ENCODE measurements around the gene METTL1. TPM values are rescaled to one million over a fixed set of nuclear protein-coding genes. Genes with fewer than 3 reads are reported as not detected.

The METTL1 gene
- total RNA-seq, 1 donor from 2014 or later: 72.2 TPM

DNA sequence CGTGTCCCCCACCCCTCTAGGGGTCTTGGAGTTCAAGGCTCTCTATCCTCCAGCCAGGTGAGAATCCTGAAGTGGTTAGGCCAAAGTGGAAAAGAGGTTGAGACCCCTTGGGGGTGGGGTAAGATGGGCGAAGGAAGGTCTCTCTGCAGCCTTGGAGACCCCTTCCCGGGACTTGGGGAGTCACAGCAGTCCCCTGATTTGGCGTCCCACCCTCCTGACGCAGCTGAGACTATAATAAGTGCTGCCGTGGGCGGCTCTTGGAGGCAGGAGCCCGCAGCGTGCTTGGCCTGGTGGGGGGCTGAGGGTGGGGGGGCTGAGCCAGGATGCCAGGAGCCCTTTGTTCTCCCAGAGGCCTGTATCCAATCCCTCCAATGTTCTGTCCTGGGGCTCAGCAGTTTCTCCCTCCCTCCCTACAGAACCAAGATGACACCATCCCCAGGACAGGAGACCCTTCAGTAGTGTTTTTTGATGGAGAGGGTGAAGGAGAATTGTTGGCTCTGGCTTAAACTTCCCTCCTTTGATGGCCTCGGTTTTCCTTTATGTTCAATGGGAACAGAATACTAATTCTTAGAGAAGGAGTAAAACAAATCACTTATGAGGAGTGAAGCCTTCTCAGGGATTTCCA lies 31.9 kb downstream of the METTL1 start:
- Mint-ChIP-seq H3K36me3 (ENCODE audit: low read depth) (peaks cover 20% of the 10 kb centered on the region), H3K27ac (peak overlapping the region; percentile 29), H3K27me3 (no peaks in the 10 kb centered on the region), H3K9me3 (no peaks in the 10 kb centered on the region), H3K4me3 (peak overlapping the region; percentile 90), H3K4me1 (peaks cover 41% of the 10 kb centered on the region)
- no peak for DNase-seq
- intact Hi-C loops (cut with micrococcal nuclease): loop anchor here (5.0 to 10.0 kb wide), 3 partner anchors 263 to 675 kb away; partner anchors contain the start of gene ARHGAP9

DNA sequence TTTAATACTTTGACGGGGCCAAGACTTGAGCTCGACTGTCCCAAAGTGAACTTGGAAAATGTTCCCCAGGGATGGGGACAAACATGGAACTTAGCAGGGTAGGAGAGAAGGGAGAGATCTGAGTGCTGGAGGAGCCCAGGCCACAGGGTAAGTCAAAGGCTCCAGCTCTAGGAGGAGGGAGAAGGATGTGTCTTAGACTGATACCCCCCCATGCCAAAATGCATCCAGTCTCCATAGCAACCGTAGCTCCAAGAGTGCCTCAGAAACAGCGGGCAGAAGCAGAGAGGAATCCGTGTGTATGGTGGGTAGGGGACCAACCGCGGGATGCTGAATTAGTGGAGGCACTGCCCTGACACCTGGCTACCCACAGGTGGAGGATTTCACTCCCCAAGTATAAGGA lies 32.5 kb downstream of the METTL1 start:
- Mint-ChIP-seq H3K27me3 (no peaks in the 10 kb centered on the region), H3K36me3 (ENCODE audit: low read depth) (peaks cover 23% of the 10 kb centered on the region), H3K4me3 (peak overlapping the region; percentile 59), H3K27ac (peak overlapping the region; percentile 74), H3K9me3 (no peaks in the 10 kb centered on the region), H3K4me1 (peaks cover 41% of the 10 kb centered on the region)
- intact Hi-C loops (cut with micrococcal nuclease): no loop called here
- DNase-seq: no peak

DNA sequence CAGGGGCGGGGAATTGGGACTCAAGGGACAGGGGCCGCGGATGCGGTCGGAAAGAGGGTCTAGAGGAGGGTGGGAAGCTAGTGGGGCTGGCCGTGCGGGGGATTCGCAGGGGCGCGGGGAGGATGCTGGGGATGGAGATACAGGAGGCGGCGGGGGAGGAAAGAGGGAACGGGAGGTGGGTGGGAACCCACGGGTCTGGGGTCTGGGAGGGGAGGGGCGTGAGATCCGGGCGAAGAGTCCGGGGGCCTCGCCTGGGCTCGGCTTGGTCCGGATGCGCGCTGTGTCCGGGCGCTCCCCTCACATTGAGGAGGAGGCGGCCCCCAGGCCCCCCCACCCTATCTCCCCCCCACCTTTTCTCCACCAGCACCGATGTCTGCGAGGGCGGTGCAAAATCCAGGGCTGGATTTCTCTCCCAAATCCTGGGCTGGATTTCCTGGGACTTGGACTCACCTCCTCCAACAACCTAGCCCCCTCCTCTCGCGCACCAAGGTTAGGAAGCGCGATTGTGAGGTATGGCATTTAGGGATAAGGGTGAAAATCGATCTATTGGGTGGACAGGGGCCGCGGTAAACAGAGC lies 33.2 kb downstream of the METTL1 start, which contains the start of gene AGAP2:
Gene AGAP2 (minus strand): TSS at position 82 of the 577 bp plus-strand sequence. CDS start 496 bp downstream, outside the sequence.
- peaks cover 25% of the 10 kb centered on the region for H3K36me3 Mint-ChIP-seq (ENCODE audit: low read depth)
- no peaks in the 10 kb centered on the region for H3K27me3 Mint-ChIP-seq
- peak within 1 kb of the TSS; percentile 74 for H3K27ac Mint-ChIP-seq
- intact Hi-C loops (cut with micrococcal nuclease): no loop called here
- H3K4me1 Mint-ChIP-seq: peaks cover 35% of the 10 kb centered on the region
- no peaks in the 10 kb centered on the region for H3K9me3 Mint-ChIP-seq
- DNase-seq: no peak
- H3K4me3 Mint-ChIP-seq: peak within 1 kb of the TSS; percentile 59

DNA sequence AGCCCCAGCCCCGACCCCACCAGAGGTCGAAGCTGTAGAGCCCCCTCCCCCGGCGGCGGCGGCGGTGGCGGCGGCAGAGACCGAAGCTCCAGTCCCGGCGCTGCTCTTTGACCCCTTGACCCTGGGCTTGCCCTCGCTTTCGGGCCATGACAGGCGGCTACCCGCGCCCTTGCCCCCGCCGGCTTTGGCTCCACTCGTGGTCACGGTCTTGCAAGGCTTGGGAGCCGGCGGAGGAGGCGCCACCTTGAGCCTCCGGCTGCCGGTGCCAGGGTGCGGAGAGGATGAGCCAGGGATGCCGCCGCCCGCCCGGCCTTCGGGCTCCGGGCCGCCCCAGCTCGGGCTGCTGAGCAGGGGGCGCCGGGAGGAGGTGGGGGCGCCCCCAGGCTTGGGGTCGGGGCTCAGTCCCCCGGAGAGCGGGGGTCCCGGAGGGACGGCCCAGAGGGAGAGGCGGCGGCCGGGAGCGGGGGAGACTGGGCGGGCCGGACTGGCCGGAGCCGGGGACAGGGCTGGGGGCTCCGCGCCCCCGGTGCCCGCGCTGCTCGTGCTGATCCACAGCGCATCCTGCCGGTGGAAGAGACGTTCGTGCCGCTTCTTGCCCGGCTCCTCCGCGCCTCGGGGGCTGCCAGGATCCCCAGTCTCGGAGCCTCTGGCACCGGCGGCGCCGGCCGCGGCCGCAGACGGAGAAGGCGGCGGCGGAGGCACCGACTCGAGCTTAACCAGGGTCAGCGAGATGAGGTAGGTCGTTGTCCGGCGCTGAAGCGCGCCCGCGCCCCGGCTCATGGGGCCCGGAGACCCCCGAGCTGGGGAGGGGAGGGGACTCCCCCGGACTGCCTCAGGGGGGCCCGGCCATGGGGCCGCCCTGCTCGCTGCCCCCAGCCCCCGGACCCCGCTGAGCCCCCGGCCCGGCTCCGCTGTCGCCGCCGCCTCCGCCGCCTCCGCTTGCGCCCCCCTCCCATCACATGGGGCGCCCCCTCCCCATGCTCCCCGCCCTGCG lies 34.1 kb downstream of the METTL1 start:
- no peak for DNase-seq

DNA sequence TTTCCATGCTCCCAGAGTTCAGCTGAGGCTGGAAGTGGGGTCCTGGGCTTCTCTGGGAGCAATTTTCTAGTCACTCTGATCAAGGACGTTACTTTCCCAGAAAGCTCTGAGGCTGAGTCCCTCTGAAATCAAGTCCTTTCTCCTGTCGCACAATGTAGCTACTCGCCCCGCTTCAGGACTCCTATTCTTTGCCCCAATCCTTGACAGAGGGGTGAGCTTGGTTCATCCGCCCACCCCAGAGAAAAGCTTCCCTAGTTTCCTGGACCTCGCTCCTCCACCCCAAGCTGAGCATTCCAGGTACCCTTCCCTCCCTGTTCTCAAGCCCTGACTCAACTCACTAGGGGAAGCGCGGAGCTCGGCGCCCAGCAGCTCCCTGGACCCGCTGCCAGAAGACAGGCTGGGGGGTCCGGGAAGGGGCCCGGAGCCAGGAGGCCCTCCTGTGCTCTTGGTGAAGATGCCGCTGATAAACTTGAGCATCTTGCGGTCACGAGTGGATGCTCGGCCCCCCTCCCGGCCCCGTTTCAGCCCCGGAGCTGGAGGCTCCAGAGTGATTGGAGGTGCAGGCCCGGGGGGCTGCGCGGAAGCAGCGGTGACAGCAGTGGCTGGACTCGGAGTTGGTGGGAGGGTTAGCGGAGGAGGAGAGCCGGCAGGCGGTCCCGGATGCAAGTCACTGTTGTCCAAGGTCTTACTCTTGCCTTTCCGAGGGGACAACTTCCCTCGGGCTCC lies 35.0 kb downstream of the METTL1 start:
- Mint-ChIP-seq H3K27me3 (no peaks in the 10 kb centered on the region), H3K4me1 (peaks cover 30% of the 10 kb centered on the region), H3K9me3 (no peaks in the 10 kb centered on the region), H3K4me3 (no peak overlapping the region), H3K36me3 (ENCODE audit: low read depth) (peaks cover 37% of the 10 kb centered on the region), H3K27ac (peak overlapping the region; percentile 60)
- intact Hi-C loops (cut with micrococcal nuclease): no loop called here
- no peak for DNase-seq

More for the DNA sequence above, 34.1 kb downstream of the METTL1 start:
- Mint-ChIP-seq H3K36me3 (ENCODE audit: low read depth) (peaks cover 30% of the 10 kb centered on the region), H3K27ac (no peak overlapping the region), H3K4me3 (no peak overlapping the region), H3K4me1 (peaks cover 35% of the 10 kb centered on the region), H3K9me3 (no peaks in the 10 kb centered on the region), H3K27me3 (no peaks in the 10 kb centered on the region)
- intact Hi-C loops (cut with micrococcal nuclease): no loop called here

DNA sequence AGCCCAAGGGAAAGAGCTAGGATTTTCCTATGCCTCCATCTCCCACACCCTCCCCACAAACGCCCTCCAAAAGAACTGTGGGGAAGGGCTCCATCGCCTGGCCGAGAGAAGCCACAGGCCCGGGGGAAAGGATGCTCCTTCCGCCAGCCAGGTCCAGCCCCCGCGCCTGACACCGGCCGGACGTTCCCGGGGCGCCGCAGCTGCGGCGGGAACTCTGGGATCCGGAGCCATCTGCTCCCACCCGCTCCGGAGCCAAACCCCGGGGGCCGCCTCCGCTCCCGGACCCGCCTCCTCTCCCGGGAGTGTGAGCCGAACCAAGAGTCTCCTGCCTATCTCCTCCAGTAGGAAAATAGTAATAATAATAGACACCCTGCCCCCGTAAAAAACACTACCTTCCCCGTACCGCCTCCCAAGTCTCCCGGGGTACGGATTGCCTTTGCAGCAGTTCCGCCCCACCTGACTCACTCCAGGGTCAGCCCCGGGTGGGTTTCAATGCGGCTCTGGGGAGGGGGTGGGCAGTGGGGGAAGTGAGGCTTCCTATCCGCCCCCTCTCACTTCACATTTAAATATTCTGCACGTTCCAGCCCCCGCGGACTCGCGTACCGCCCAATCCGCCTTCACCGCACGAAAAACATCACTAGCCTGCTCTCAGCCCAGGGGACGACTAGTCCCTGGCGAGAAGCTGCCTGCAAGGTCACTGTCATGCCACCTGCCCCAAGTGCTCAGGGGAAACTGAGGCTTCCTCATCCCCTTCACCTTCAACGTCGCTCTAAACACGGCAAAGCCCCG lies 35.8 kb downstream of the METTL1 start:
- Mint-ChIP-seq H3K27me3 (no peaks in the 10 kb centered on the region), H3K4me3 (no peak overlapping the region), H3K36me3 (ENCODE audit: low read depth) (peaks cover 43% of the 10 kb centered on the region), H3K4me1 (peaks cover 28% of the 10 kb centered on the region), H3K27ac (peak overlapping the region; percentile 60), H3K9me3 (no peaks in the 10 kb centered on the region)
- no peak for DNase-seq
- intact Hi-C loops (cut with micrococcal nuclease): no loop called here

DNA sequence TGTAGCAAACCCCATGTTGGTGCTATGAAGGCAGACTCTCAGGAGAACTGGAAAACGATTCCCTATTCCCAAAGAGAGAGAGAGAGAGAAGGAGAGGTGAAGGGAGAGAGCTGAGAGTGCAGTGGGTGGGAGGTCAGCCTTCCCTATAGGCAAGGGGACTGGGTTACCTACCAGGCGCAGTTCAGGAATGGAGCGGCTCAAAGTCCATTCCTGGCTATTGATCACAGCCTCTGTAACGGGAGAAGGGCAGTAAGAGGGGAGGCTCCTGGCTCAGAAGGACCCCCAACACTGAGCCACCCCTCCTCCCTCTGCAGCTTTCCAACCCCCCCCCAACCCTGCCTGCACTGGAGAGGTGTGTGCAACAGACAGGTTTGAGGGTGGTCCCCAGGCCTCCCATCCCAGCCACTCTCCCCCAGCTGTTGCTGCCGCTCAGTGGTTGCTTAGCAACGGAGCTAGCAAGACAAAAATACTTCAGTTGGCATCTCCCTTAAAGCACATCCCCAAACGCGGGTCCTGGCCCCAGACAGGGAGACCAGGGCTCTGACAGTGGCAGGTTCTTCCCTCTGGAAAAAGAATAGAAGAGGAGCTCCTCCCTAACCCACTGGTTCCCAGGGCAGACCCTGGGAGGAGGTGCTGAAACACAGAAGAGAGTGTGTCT lies 36.6 kb downstream of the METTL1 start:
- peaks cover 51% of the 10 kb centered on the region for H3K36me3 Mint-ChIP-seq (ENCODE audit: low read depth)
- H3K27me3 Mint-ChIP-seq: no peaks in the 10 kb centered on the region
- peaks cover 21% of the 10 kb centered on the region for H3K4me1 Mint-ChIP-seq
- H3K4me3 Mint-ChIP-seq: no peak overlapping the region
- no peak for DNase-seq
- H3K9me3 Mint-ChIP-seq: no peaks in the 10 kb centered on the region
- intact Hi-C loops (cut with micrococcal nuclease): no loop called here
- peak overlapping the region; percentile 7 for H3K27ac Mint-ChIP-seq

DNA sequence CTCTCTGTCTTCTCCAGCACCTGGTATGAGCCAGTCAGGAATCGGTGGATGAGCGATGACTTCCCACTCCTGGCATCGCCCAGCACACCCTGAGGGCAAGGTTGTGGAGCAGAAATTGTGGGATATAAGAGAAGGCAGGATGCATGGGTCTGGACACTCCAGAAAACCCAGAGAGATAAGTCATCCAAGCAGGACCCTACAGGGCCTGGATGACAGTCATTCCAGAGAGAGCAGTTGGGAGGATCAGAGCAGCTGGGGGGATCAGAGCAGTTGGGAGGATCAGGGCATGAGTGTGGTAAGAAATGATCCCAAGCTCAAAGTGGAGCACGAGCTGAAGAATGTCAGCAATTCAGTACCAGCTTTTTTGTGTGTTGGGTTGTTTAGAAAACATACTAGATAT lies 37.3 kb downstream of the METTL1 start:
- no peak for DNase-seq
- Mint-ChIP-seq H3K27me3 (no peaks in the 10 kb centered on the region), H3K36me3 (ENCODE audit: low read depth) (peaks cover 58% of the 10 kb centered on the region), H3K4me1 (peaks cover 16% of the 10 kb centered on the region), H3K4me3 (no peak overlapping the region), H3K9me3 (no peaks in the 10 kb centered on the region), H3K27ac (peak overlapping the region; percentile 3)
- intact Hi-C loops (cut with micrococcal nuclease): no loop called here

DNA sequence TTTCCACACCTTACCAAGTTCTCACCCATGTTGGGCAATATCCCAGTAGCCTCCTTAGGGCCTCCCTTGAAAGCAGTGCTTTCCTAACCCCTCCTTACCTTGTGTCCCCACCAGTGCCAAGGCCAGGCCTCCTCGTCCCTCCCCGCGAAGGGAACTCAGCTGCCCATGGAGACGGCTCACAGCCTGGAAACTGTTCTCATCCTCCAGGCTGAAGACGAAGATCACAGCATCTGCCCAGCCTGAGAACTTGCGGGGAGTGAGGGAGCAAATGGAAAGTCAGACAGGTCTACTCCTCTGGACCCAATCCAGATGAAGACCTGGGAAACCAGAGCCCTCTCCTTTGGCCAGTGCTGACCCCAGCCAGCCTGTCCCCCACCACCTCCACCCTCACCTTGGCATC lies 38.0 kb downstream of the METTL1 start:
- Mint-ChIP-seq H3K27me3 (no peaks in the 10 kb centered on the region), H3K36me3 (ENCODE audit: low read depth) (peaks cover 59% of the 10 kb centered on the region), H3K27ac (no peak overlapping the region), H3K4me1 (peaks cover 10% of the 10 kb centered on the region), H3K4me3 (no peak overlapping the region), H3K9me3 (no peaks in the 10 kb centered on the region)
- no peak for DNase-seq
- intact Hi-C loops (cut with micrococcal nuclease): no loop called here

DNA sequence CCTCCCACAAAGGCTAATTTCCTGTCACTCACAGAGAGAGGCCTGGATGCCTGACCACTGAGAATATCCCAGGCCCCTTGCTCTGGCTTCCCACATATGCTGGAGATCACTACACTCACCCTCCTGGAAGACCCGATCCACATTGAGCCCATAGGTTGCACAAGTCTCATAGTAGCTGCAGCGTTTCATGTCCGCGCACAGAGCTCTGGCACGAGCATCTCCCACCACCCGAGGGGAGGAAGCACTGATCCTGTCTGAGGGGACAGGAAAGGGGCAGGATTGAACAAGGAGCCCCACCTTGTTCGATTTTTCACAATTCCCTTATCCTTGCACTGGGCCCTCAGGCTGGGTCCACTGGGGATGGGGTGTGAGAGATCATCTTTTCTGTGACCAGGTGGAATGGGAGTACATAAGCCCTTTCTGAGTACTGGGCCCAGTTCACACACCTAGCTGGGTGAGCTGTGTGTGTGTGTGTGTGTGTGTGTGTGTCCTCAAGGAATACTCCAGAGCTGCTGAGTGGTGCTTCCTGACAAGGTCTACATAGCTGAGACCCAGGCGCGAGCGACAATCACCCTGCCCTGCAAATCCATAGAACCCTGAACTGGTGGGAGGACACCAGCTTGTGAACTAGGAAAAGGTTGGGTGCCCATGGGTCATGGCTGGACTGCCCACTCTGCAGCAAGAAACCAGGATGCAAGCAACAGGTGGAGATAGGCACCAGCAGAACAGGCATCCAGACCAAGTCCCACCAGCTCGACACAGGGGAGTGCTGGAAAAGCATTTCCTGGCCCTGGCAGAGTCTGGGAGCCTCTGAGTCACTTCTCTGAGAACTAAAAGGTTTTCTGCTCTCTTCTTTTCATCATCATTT lies 38.9 kb downstream of the METTL1 start:
- no peak for DNase-seq
- H3K27me3 Mint-ChIP-seq: no peaks in the 10 kb centered on the region
- no peaks in the 10 kb centered on the region for H3K9me3 Mint-ChIP-seq
- H3K4me3 Mint-ChIP-seq: no peak overlapping the region
- intact Hi-C loops (cut with micrococcal nuclease): no loop called here
- peak overlapping the region; percentile 13 for H3K27ac Mint-ChIP-seq
- H3K36me3 Mint-ChIP-seq (ENCODE audit: low read depth): peaks cover 66% of the 10 kb centered on the region
- H3K4me1 Mint-ChIP-seq: peaks cover 9% of the 10 kb centered on the region

DNA sequence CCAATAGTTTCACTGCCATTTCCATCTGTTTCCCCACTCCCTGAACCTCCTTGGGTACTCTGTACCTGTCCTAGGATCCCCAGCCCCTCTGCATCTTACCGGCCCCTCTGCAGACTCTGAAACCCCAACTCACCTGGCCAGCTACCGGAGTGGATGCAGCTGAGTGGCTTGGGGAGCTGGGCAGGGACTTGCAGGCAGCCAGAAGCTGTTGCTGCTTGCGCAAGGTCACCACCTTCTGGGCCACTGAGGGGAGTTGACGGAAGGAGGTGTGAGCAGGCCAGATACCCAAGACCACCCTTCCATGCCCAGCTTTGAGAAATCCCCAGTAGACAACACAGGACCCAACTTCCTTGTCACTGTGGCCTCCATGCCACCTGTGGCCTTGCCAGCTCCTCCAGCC lies 39.6 kb downstream of the METTL1 start:
- Mint-ChIP-seq H3K4me3 (no peak overlapping the region), H3K4me1 (peaks cover 9% of the 10 kb centered on the region), H3K27ac (peak overlapping the region; percentile 13), H3K36me3 (ENCODE audit: low read depth) (peaks cover 69% of the 10 kb centered on the region), H3K9me3 (no peaks in the 10 kb centered on the region), H3K27me3 (no peaks in the 10 kb centered on the region)
- DNase-seq: no peak
- intact Hi-C loops (cut with micrococcal nuclease): no loop called here
